Inferior parietal cortex (tissue), 1 donor: Measurements from ENCODE around the gene EPHA8.

Source experiments
- DNase-seq: peaks from one replicate; pipeline ENCODE4 v3.0.0-alpha.2; 2016; ENCODE audit errors: extremely low spot score

The EPHA8 gene

GRCh38 chr1:22592919-22593790 is 29.9 kb downstream of the EPHA8 start:
- DNase-seq, result no peak

DNA sequence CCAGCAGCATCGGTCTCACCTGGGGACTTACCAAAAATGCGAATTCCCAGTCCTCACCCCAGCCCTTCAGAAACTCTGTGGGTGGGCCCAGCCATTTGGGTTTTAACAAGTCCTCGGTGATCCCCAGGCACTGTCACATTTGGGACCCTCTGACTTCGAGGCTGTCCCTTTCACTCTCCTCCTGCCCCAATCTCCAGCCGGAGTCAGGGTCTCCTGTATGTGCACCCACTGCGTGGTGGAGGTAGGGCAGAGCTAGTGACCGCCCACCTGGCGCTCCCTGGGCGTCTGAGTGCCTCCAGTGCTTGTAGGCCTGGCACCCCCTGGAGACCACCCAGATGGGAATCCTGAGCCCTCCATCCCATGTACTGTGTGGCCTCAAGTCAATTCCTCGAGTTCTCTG is 31.1 kb downstream of the EPHA8 start:
- no peak for DNase-seq

DNA sequence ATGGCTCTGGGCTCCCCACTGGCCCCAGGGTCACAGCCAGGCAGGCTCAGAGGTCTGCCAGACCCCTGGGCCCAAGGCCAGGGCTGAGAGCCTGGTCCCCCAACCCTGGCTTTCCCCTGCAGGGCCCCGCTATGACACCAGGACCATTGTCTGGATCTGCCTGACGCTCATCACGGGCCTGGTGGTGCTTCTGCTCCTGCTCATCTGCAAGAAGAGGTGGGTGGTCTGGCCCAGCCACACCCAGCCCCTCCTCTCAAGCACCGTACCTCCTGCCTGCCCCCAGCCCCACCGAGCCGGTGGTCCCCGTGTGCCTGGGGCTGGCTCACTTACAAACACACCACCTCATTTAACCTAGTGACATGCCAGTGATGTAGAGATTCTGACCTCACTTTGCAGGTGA is 31.8 kb downstream of the EPHA8 start:
- no peak for DNase-seq

DNA sequence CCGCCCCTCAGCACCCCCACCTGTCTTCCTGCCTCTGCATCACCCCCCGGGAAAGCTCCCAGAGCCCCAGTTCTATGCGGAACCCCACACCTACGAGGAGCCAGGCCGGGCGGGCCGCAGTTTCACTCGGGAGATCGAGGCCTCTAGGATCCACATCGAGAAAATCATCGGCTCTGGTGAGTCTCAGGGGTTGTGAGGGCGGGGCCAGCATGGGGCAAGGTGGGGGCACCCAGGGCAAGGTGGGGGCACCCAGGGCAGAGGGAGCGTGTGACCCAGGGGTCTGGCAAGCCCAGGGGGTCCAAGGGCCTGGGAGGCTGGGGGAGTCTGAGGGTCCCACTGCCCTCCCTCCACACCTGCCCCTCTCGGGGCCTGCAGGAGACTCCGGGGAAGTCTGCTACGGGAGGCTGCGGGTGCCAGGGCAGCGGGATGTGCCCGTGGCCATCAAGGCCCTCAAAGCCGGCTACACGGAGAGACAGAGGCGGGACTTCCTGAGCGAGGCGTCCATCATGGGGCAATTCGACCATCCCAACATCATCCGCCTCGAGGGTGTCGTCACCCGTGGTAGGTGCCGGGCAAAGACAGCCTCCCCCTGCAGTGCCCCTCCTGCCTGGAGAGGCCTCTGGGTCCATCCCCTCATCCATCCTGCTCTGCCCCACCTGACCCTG is 34.1 kb downstream of the EPHA8 start:
- no peak for DNase-seq

DNA sequence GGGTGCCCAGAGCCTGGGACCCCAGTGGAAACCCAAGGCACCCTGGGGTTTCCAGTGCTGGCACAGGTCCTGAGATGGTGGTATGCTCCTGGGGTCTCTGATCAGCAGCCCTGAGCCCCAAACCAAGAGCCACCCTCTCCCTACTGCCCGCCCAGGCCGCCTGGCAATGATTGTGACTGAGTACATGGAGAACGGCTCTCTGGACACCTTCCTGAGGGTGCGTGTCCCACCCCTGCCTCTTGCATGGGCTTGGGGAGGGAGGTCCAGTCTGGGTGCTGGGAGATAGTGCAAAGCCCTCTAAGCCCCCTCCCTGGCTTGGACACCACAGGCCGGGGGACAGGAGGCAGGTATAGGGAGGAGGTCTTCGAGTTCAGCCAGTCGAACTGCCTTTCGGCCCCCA is 34.7 kb downstream of the EPHA8 start:
- no peak for DNase-seq

DNA sequence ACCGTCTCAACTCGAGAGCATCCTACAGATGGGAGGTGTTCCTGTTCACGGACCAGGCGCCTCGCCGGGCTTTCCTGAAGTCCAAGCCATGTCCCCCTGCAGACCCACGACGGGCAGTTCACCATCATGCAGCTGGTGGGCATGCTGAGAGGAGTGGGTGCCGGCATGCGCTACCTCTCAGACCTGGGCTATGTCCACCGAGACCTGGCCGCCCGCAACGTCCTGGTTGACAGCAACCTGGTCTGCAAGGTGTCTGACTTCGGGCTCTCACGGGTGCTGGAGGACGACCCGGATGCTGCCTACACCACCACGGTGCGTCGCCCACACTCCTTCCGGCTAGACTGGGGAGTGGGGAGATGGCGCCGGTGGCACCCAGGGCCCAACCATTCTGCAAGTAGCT is 35.4 kb downstream of the EPHA8 start:
- no peak for DNase-seq

DNA sequence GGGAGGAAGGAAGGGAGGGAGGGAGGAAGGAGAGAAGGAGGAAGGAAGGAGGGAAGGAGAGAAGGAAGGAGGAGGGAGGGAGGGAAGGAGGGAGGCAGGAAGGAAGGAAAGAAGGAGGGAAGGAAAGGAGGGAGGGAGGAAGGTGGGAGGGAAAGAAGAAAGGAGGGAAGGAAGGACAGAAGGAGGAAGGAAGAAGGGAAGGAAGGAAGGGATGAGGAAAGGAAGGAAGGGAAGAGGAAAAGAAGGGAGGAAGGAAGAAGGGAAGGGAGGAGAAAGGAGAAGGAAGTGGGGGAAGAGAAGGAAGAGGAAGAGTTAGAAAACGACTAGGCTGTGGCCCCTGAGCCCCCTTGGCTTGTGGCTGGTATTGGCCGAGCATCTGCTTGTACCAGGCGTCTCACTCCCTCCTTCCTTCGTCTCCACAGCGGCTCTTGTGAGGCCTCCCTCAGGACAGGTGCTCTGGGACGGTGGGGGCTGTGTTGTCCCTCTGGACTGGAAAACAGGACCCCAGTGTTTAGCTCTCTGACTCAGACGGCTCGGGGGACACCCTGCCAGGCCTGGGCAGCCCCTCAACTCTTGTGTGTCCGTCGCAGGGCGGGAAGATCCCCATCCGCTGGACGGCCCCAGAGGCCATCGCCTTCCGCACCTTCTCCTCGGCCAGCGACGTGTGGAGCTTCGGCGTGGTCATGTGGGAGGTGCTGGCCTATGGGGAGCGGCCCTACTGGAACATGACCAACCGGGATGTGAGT is 37.0 kb downstream of the EPHA8 start:
- DNase-seq, result no peak

DNA sequence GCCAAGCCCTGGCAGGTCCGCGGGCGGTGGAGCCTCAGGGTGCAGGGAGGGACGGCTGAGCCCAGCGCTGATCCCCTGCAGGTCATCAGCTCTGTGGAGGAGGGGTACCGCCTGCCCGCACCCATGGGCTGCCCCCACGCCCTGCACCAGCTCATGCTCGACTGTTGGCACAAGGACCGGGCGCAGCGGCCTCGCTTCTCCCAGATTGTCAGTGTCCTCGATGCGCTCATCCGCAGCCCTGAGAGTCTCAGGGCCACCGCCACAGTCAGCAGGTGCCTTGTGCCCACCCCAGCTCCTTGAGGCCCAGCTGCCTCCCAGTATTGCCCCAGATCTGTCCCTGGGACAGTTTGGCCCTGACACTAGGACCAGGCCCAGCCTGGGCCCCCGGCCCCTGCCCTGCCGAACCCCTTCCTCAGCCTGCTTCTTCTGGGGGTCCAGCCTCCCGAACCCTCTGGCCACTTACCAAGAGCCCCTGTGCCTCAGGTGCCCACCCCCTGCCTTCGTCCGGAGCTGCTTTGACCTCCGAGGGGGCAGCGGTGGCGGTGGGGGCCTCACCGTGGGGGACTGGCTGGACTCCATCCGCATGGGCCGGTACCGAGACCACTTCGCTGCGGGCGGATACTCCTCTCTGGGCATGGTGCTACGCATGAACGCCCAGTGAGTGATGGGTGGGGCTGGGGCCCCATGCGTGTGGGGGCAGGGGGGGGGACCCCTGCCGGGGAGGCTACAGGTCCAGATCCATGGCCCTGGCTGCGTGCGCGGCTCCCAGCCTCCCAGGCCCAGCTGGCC is 37.7 kb downstream of the EPHA8 start:
- no peak for DNase-seq

DNA sequence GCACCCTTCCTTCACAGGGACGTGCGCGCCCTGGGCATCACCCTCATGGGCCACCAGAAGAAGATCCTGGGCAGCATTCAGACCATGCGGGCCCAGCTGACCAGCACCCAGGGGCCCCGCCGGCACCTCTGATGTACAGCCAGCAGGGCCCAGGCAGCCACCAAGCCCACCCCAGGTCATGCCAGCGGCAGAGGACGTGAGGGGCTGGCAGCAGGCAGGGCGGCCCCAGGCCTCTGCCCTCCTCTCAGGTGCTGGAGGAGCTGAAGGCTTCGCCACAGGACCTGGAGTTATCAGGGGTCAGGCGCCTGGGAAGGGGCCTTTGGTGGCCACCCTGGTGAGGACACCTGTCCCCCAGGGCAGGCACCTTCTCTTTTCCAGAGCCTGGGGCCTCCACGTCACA is 38.3 kb downstream of the EPHA8 start:
- DNase-seq, result no peak

- DNase-seq, result no peak
Measured at GRCh38 chr1:22602060-22602740, 38.9 kb downstream of the EPHA8 start.

DNA sequence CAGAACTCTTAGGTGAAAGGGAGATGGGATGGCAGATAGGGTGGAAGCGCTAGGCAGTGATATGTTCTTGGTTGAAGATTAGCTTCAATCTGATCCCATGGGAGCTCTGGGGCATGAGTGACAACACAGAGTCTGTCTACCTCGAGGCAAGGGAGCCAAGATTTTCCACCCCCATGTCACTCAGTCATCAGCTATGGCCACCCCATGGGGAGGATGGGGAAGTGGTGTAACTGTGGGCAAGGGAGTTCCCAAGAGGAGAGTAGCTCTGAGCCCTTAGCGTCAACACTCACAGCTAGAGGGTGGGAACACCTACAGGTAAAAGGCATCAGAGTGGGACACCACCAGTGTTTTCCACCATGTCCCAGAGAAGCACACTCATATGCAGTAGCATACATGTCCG is 42.9 kb downstream of the EPHA8 start:
- no peak for DNase-seq

GRCh38 chr1:22607154-22607553 is 43.9 kb downstream of the EPHA8 start:
- no peak for DNase-seq

- DNase-seq, result no peak
Measured at GRCh38 chr1:22608361-22608760, 45.1 kb downstream of the EPHA8 start.

GRCh38 chr1:22609291-22609690 is 46.0 kb downstream of the EPHA8 start:
- DNase-seq, result no peak

GRCh38 chr1:22611530-22611947 is 48.2 kb downstream of the EPHA8 start:
- no peak for DNase-seq

DNA sequence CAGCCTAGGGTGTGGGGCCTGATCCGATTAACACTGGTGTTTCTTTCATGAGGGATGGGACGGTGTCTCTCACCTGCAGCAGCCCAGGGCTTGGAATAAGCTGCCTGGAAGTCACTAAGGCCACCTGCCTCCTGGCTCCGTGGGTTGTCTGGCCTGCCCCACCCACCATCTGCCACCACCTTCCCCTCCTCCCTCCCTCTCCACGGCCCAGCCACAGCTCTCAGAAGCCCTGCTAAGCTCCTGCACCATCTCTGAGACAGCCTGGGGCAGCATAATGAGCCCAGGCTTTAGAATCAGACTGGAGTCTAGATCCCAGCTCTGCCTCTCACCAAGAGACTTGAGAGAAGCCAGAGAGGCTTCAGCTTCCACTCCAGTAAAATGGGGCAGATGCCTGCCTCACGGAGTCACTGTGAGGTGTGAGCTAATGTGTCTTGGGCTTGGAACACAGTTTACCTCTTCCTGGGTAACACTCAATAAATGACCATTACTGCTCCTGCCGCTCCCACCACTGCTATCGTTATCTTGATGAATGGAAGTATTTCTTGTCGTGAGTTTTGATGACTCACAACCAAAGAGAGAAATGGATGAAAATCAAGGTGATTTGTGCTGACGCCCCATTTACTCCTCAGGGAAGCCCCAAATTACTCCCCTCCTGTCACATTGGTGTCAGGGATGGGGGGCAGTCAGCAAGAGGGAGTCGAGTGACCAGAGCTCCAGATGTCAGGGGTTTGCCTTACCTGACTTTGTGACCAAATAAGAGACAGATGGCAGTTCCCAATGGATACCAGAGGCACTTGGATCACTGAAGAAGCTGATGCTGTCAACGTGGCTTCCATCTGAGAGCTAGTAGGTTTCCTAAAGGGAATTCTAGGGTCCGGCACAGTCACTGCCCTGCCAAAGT is 49.6 kb downstream of the EPHA8 start:
- no peak for DNase-seq

GRCh38 chr1:22613572-22613918 is 50.3 kb downstream of the EPHA8 start:
- DNase-seq, result no peak

DNA sequence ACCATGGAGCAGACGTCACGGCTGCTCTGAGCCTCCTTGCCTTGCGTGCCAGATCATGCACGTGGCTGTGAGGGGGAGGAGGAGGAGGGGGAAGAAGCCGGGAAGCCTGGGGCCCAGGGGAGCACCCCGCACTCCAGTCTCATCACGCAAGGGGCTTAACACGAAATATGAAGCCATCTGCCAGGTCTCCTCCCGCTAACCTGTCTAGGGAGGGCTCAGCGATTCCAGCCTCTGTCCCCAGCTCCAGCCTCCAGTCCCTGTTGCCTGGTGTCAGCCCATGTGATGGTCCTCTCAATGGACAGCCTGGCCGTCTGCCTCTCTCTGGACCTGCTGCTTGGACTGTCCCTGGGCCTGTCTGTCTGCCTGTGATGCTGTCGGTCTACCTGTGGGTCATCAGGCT is 50.7 kb downstream of the EPHA8 start:
- no peak for DNase-seq

GRCh38 chr1:22615886-22616285 is 52.6 kb downstream of the EPHA8 start:
- no peak for DNase-seq

DNA sequence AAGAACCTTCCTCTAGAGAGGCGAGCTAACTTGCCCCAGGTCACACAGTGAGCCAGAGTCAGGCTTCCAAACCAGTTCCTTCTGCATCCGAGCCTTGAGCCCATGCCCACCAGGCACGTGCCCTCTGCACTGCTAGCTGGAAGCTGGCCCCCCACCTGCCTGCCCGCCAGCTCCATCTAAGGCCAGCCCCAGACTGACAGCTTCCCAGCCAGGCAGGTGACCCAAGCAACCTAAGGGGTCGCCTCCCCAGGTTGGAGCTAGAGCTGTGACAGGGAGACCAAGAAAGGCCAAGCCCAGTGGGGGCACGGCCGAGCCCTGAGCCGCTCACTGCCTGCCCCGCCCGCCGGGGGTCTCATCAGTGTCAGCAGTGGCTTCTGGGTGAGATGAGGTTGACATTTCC is 53.3 kb downstream of the EPHA8 start:
- no peak for DNase-seq
